WTC11 (cell line): Measurements from ENCODE around the gene SENP1.

Source experiments
- ARID4B ChIP-seq: sonication (generic); formaldehyde crosslinking; IDR thresholded peaks from 2 replicates; pipeline ENCODE4 v1.8.0; 2023; ENCODE audit warnings: missing genetic modification reagents, mild to moderate bottlenecking, borderline replicate concordance
- CTCF ChIP-seq: fragments of 200-600 bp; IDR thresholded peaks from 2 replicates; pipeline ENCODE4 v1.8.0; 2022; ENCODE audit warnings: antibody characterized with exemption
- ERG ChIP-seq: fragments of 250-450 bp; sonication (Bioruptor Pico); IDR thresholded peaks from 2 replicates; pipeline ENCODE4 v1.8.0; 2021; ENCODE audit warnings: mild to moderate bottlenecking
- FOXK1 ChIP-seq: sonication (generic); formaldehyde crosslinking; IDR thresholded peaks from 2 replicates; pipeline ENCODE4 v1.8.0; 2022; ENCODE audit warnings: mild to moderate bottlenecking, moderate library complexity, missing genetic modification reagents
- HMGA2 ChIP-seq: fragments of 250-450 bp; sonication (Bioruptor Pico); IDR thresholded peaks from 2 replicates; pipeline ENCODE4 v1.4.0; 2021; ENCODE audit warnings: mild to moderate bottlenecking, moderate library complexity
- MAX ChIP-seq: sonication (generic); formaldehyde crosslinking; IDR thresholded peaks from 2 replicates; pipeline ENCODE4 v1.8.0; 2022; ENCODE audit warnings: mild to moderate bottlenecking, missing genetic modification reagents
- PRDM15 ChIP-seq: sonication (generic); formaldehyde crosslinking; IDR thresholded peaks from 2 replicates; pipeline ENCODE4 v1.8.0; 2022; ENCODE audit warnings: missing genetic modification reagents
- SMAD4 ChIP-seq: sonication (generic); formaldehyde crosslinking; IDR thresholded peaks from 2 replicates; pipeline ENCODE4 v1.8.0; 2022; ENCODE audit warnings: mild to moderate bottlenecking, missing genetic modification reagents
- SP1 ChIP-seq: sonication (generic); formaldehyde crosslinking; conservative IDR thresholded peaks from 2 replicates; pipeline ENCODE4 v1.8.1; 2022; ENCODE audit warnings: missing genetic modification reagents
- TEAD4 ChIP-seq: sonication (generic); formaldehyde crosslinking; IDR thresholded peaks from 2 replicates; pipeline ENCODE4 v1.8.0; 2022; ENCODE audit warnings: mild to moderate bottlenecking, missing genetic modification reagents
- ZNF425 ChIP-seq: fragments of 250-450 bp; sonication (Bioruptor Pico); conservative IDR thresholded peaks from 2 replicates; pipeline ENCODE4 v1.9.0; 2021; ENCODE audit warnings: mild to moderate bottlenecking

- TF ChIP-seq SP1 (CRISPR knock-in tag) (no peak), CTCF (no peak), FOXK1 (CRISPR knock-in tag) (no peak), SMAD4 (no peak), ARID4B (CRISPR knock-in tag) (no peak), PRDM15 (CRISPR knock-in tag) (no peak), HMGA2 (no peak), ERG (CRISPR knock-in tag) (no peak), MAX (CRISPR knock-in tag) (no peak), ZNF425 (CRISPR knock-in tag) (no peak), TEAD4 (CRISPR knock-in tag) (no peak)
These were observed 47.1 kb downstream of the SENP1 start for GRCh38 chr12:48058771-48059170.
